Keratinocyte (primary cell): Measurements from ENCODE around the gene ACBD3. TPM values are rescaled to one million over a fixed set of nuclear protein-coding genes. Genes with fewer than 3 reads are reported as not detected.

Source experiments
- DNase-seq: peaks from one replicate; pipeline ENCODE4 v3.0.0-alpha.2; 2011; ENCODE audit warnings: low read depth, missing footprints, low spot score
- FAIRE-seq: peaks from 2 replicates; lab custom pipeline; 2011; peaks lifted over from hg19 to GRCh38; lab: Jason Lieb, UNC
- H2AFZ ChIP-seq: 2 replicates; pipeline ENCODE4 v1.6.0; 2012; ENCODE audit warnings: low read length, control low read depth, inconsistent platforms; ENCODE audit not compliant: control insufficient read depth
- H3K27ac ChIP-seq: 2 replicates; pipeline ENCODE4 v1.5.1; 2011; ENCODE audit warnings: low read length; ENCODE audit not compliant: control insufficient read depth, insufficient read depth
- H3K27me3 ChIP-seq: 3 replicates; pipeline ENCODE4 v1.6.0; 2011; ENCODE audit warnings: low read length; ENCODE audit not compliant: control insufficient read depth, insufficient read depth; ENCODE audit errors: extremely low read depth
- H3K36me3 ChIP-seq, 2 experiments: 2 replicates in 1 of 2; 3 replicates in 1 of 2; pipeline ENCODE4 v1.5.1; 2011; ENCODE audit warnings: low read length in 2 of 2, mild to moderate bottlenecking in 1 of 2; ENCODE audit not compliant: control insufficient read depth in 2 of 2, insufficient read depth in 2 of 2; ENCODE audit errors: extremely low read depth in 1 of 2
- H3K4me1 ChIP-seq: 3 replicates; pipeline ENCODE4 v1.5.1; 2011; ENCODE audit warnings: low read length; ENCODE audit not compliant: control insufficient read depth, insufficient read depth; ENCODE audit errors: extremely low read depth
- H3K4me2 ChIP-seq: 3 replicates; pipeline ENCODE4 v1.6.0; 2011; ENCODE audit warnings: low read depth, low read length; ENCODE audit not compliant: control insufficient read depth, insufficient read depth; ENCODE audit errors: extremely low read depth
- H3K4me3 ChIP-seq, 3 experiments: fragments of 200-600 bp in 1 of 3; sonication (generic) in 1 of 3; 2 replicates in 2 of 3; 3 replicates in 1 of 3; pipeline ENCODE4 v1.5.1; 2011 to 2016; ENCODE audit warnings: low read length in 3 of 3, mild to moderate bottlenecking in 3 of 3, control low read depth in 2 of 3, inconsistent platforms in 1 of 3, low read depth in 1 of 3, mixed read lengths in 1 of 3, mixed run types in 1 of 3, moderate library complexity in 1 of 3; ENCODE audit not compliant: control insufficient read depth in 2 of 3, insufficient read depth in 2 of 3; ENCODE audit errors: extremely low read depth in 1 of 3
- H3K79me2 ChIP-seq: 2 replicates; pipeline ENCODE4 v1.6.0; 2012; ENCODE audit warnings: low read length; ENCODE audit not compliant: control insufficient read depth, insufficient read depth
- H3K9ac ChIP-seq: 3 replicates; pipeline ENCODE4 v1.6.0; 2011; ENCODE audit warnings: low read length; ENCODE audit not compliant: control insufficient read depth, insufficient read depth; ENCODE audit errors: extremely low read depth
- H3K9me1 ChIP-seq: 3 replicates; pipeline ENCODE4 v1.6.0; 2011; ENCODE audit warnings: low read length; ENCODE audit not compliant: control insufficient read depth, insufficient read depth; ENCODE audit errors: extremely low read depth
- H3K9me3 ChIP-seq: 2 replicates; pipeline ENCODE4 v1.5.1; 2012; ENCODE audit warnings: low read depth, low read length; ENCODE audit not compliant: control insufficient read depth
- H4K20me1 ChIP-seq: 3 replicates; pipeline ENCODE4 v1.6.0; 2011; ENCODE audit warnings: low read length; ENCODE audit not compliant: control insufficient read depth, insufficient read depth; ENCODE audit errors: extremely low read depth
- EZH2 ChIP-seq: IDR thresholded peaks from one replicate; pipeline ENCODE4 v1.6.1; 2012; ENCODE audit warnings: inconsistent platforms, mild to moderate bottlenecking, low read length, moderate library complexity
- dilution Hi-C: fragments of 300-500 bp; cut with MboI; formaldehyde crosslinking; loops from one replicate; pipeline ENCODE4 v1.7.0; 2020; ENCODE audit warnings: low sequenced_read_pairs; ENCODE audit not compliant: extremely low pct_ligation_motif_present
- polyA plus RNA-seq, 5 experiments: library from polyadenylated mRNA; depleted of rRNA in 3 of 5; stranded (reverse) in 3 of 5; stranded (forward) in 1 of 5; unstranded in 1 of 5; fragments of >200 nt; gene quantifications; 1 replicate in 1 of 5; 2 replicates in 3 of 5; 3 replicates in 1 of 5; pipeline versions ENCODE4 v1.2.1 to v1.2.3, GENCODE V29; 2011 to 2012; ENCODE audit warnings: missing spikeins in 2 of 5, low read depth in 1 of 5, low replicate concordance in 1 of 5
- TF ChIP-seq, protein P1 (sequence below), 3 experiments: IDR thresholded peaks in 1 of 3; conservative IDR thresholded peaks in 1 of 3; optimal IDR thresholded peaks in 1 of 3; 2 replicates in 2 of 3; 3 replicates in 1 of 3; pipeline versions ENCODE3 to v1.5.1; 2011; ENCODE audit warnings: low read length in 3 of 3, mild to moderate bottlenecking in 3 of 3, moderate library complexity in 2 of 3, control low read depth in 1 of 3, inconsistent platforms in 1 of 3; ENCODE audit not compliant: insufficient read depth in 2 of 3; ENCODE audit errors: extremely low read depth in 1 of 3

The ACBD3 gene
- polyA plus RNA-seq, 1 donor (not counting 4 experiments of a cell fraction or from before 2014, with no cell fraction given): 43.1 TPM

DNA sequence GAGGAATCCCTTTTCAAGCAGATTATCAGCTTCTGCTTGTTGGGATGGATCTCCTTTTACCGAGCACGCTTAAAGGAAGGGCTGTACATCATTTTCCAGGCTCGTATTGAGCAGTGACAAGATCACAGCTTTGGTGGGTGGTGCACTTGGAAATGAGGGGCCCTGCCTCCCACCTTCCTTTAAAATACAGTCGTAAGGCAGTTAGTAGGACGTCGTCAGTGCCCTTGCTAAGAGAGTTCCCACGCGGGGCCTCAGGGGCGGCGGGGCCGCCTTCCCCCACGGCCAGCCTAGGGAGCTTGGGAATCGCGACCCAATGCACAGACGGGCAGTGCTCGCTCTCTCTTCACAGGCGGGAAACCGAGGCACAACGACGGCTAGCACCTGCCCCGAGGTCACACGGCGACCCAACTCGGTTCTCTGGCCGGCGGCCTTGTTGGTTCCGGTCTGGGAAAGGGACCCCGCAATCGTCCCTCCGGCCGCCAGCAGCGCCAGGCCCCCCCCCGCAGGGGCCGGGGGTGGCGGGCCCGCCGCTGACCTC is 65.4 kb downstream of the ACBD3 start:
- H3K79me2 ChIP-seq: no peaks in the 10 kb centered on the region
- H3K36me3 ChIP-seq: no peaks in the 10 kb centered on the region
- peak overlapping the region; percentile 79 for H3K4me2 ChIP-seq
- H3K9me3 ChIP-seq: no peaks in the 10 kb centered on the region
- DNase-seq: no peak
- H3K27me3 ChIP-seq: no peaks in the 10 kb centered on the region
- peaks cover 29% of the 10 kb centered on the region for H3K4me1 ChIP-seq
- peak overlapping the region; percentile 77 for H3K9ac ChIP-seq
- FAIRE-seq: no peak
- no peaks in the 10 kb centered on the region for H4K20me1 ChIP-seq
- dilution Hi-C loops: no loop called here
- H3K4me3 ChIP-seq: peak overlapping the region in 1 of 3 experiments; percentile 5
- TF ChIP-seq, protein P1, sequence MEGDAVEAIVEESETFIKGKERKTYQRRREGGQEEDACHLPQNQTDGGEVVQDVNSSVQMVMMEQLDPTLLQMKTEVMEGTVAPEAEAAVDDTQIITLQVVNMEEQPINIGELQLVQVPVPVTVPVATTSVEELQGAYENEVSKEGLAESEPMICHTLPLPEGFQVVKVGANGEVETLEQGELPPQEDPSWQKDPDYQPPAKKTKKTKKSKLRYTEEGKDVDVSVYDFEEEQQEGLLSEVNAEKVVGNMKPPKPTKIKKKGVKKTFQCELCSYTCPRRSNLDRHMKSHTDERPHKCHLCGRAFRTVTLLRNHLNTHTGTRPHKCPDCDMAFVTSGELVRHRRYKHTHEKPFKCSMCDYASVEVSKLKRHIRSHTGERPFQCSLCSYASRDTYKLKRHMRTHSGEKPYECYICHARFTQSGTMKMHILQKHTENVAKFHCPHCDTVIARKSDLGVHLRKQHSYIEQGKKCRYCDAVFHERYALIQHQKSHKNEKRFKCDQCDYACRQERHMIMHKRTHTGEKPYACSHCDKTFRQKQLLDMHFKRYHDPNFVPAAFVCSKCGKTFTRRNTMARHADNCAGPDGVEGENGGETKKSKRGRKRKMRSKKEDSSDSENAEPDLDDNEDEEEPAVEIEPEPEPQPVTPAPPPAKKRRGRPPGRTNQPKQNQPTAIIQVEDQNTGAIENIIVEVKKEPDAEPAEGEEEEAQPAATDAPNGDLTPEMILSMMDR (optimal IDR thresholded peaks at IDR 0.05 in 1 of 3, IDR thresholded peaks at IDR 0.05 in 1 of 3, conservative IDR thresholded peaks at IDR 0.05 in 1 of 3; ENCODE audit: extremely low read depth in 1 of 3, insufficient read depth in 2 of 3, low read length in 3 of 3): no peak
- TF ChIP-seq EZH2: no peak
- no peaks in the 10 kb centered on the region for H3K9me1 ChIP-seq
- no peak overlapping the region for H3K27ac ChIP-seq
- no peak overlapping the region for H2AFZ ChIP-seq

GRCh38 chr1:226120398-226120797 is 66.1 kb downstream of the ACBD3 start:
- Histone ChIP-seq H3K9ac (no peak overlapping the region), H3K27me3 (no peaks in the 10 kb centered on the region), H3K27ac (no peak overlapping the region), H3K4me1 (peaks cover 29% of the 10 kb centered on the region), H3K36me3 (no peaks in the 10 kb centered on the region), H3K9me1 (no peaks in the 10 kb centered on the region), H2AFZ (no peak overlapping the region), H3K9me3 (no peaks in the 10 kb centered on the region), H3K4me2 (no peak overlapping the region), H3K79me2 (no peaks in the 10 kb centered on the region), H4K20me1 (no peaks in the 10 kb centered on the region), H3K4me3 (no peak overlapping the region)
- TF ChIP-seq EZH2: no peak
- TF ChIP-seq, protein P1 (optimal IDR thresholded peaks at IDR 0.05 in 1 of 3, IDR thresholded peaks at IDR 0.05 in 1 of 3, conservative IDR thresholded peaks at IDR 0.05 in 1 of 3; ENCODE audit: extremely low read depth in 1 of 3, insufficient read depth in 2 of 3, low read length in 3 of 3): no peak
- FAIRE-seq (no peak), DNase-seq (no peak)
- dilution Hi-C loops: no loop called here
